GM19328 (cell line): ENCODE data around the gene GDA.

ENCODE experiments used
- ATAC-seq: cut with Tn5 transposase; IDR thresholded peaks from one replicate; pipeline ENCODE4 v1.9.1; 2021; ENCODE audit warnings: mild to moderate bottlenecking, moderate library complexity; ENCODE audit not compliant: unreplicated experiment

Gene GDA

DNA sequence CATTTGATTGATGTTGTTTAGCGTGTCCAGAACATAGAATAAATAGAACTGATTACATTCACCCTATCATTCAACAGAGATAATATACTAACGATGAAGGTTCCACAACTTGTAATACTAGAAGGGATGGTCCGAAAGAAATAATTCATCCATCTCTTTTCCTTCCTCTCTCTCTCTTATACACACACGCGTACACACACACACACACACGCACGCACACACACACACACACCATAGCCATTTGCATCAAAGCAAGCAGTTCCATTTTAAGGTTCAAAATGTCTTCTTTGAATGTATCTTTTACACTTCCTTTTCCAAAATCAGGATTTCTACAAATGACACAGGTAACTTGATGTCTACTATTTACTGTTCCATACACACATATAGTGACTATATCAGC lies 887 bp downstream of the GDA start:
- ATAC-seq = no peak

DNA sequence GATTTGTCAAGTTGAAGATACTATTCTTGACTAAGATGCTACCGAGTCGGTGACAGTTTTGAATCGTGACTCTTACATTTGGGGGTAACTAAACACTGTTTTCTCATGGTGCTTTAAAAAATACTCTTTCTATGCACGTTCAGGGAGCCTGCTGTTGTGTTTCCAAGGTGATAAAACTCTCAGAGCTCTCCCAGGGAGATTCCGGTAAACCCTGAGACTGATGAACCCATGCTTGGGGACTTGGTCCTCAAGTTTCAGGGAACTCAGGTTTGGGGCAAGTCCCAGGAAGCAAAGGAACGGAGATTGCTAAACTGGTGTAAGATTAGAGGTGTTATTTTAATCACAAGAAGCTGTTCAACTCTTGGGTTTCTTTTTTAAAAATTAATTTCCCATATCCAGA lies 1.4 kb downstream of the GDA start:
- ATAC-seq = no peak

DNA sequence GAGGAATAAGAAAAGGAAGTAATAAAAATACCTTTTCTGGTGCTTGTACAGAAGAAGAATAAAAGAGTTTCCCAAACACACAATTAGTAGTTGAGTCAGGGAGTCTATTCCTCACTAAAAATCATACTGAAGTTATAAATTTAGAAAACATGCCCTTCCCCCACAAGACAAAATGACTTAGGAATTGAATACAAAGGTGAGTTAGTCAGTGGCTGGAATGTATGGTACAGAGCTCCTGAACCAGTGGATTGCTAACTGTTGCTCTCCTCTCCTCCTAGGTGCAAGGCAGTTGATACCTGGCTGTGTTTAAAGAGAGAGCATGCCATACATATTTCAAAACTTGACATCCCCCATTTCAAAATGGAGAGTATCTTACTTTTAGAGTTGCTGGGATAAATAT lies 1.9 kb downstream of the GDA start:
- no peak for ATAC-seq

DNA sequence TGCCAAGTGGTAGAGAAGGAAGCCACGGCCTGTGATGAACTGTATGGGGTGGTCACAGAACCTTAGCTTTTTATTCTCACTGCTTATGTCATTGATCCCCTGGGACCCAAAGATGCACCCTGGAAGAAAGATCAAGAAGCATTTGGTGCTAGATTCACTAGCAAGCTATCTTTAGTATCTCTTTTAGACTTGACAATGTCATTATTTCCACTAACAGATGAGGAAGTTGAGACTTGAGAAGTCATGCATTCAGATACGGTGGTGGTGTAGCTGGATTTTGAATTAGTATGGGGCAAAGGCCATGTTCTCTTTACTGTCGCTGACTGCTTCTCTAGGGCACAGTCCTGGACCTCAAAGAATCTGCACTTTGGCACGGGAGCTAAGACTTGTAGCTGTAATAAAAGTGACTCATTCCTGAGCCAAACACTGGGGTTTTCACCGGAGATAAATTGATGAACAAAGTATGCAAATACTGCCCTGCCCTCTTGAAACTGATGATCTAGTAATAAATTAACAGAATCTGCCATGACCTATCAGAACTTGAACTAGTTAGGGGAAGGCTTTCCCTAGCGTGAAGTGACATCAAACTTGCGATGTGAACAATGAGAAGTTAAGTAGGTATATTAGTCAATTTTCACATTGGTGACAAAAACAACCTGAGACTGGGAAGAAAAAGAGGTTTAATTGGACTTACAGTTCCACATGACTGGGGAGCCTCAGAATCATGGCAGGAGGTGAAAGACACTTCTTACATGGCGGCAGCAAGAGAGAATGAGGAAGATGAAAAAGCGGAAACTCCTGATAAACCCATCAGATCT lies 5.4 kb downstream of the GDA start:
- ATAC-seq = peak; percentile 69

DNA sequence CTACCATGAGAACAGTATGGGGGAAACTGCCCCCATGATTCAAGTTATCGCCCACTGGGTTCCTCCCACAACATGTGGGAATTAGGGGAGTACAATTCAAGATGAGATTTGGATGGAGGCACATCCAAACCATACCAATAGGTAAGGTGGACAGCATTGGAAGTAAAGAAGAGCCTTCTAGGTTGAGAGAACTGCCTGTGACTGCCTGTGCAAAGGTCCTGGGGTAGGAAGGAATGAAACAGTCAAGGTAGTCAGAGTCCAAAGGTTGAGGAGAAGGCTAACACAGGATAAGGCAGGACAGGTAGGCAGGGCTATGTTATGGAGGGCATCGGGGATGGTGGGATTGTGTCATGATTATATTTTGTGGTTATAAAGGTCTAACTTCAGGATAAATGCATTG lies 6.1 kb downstream of the GDA start:
- ATAC-seq = no peak

- no peak for ATAC-seq
Measured at GRCh38 chr9:72156586-72156985, 7.3 kb downstream of the GDA start.

DNA sequence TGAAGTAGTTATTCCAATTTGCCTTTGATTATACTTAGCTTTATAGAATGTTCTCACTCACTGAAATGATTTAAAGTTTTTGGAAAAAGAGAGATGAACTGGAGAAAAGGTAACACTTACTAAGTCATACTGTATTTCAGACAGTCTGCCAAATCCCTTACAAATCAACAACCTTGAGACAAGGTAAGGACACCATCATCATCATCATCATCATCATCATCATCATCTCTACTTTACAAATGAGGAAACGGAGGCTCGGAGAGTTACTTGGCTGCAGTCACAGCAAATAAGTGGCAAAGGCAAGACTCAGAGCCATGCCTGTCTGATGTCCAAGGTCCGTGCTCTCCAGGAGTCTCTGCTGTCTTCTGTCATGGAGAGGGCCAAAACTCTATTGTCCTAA lies 9.4 kb downstream of the GDA start:
- ATAC-seq = no peak

DNA sequence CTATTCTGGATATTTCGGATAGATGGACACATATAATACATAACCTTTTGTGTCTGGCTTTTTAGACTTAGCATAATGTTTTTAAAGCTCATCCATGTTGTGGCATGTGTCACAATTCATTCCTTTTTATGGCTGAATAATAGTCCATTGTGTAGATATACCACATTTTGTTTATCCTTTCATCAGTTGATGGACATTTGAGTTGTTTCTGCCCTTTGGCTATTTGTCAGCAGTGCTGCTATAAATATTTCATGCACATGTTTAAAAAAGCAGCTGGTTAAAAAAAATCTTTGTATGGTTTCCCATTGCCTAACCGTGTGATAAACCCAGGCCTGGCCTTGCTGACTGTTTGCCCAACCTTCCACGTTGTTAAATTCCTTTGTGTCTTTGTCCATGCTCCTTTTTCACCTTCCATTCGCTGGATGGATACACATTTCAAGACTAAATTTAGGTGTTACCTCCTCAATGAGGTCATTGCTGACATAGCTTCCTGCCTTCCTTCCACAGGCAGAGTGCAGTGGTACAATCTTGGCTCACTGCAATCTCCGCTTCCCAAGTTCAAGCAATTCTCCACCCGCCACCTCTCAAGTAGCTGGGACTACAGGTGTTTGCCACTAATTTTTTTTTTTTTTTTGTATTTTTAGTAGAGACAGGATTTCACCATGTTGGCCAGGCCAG lies 11.3 kb downstream of the GDA start:
- no peak for ATAC-seq

DNA sequence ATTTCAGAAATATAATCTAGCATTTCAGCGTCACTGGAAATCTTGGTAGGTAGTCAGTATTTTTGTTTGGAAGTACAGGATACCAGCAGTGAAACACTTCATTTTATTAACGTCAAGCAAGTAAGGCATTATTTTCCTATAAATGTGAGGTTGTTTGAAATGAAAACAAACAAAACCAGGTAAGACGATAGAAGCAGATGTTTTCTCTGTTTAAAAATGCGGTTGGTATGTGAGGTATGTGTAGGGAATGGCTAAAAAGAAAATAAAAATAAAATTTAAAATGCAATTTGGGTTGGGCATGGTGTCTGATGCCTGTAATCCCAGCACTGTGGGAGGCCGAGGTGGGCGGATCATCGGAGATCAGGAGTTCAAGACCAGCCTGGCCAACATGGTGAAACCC lies 16.1 kb downstream of the GDA start:
- ATAC-seq = no peak

- no peak for ATAC-seq
Measured at GRCh38 chr9:72165821-72166547, 16.7 kb downstream of the GDA start.

- no peak for ATAC-seq
Measured at GRCh38 chr9:72168075-72168474, 18.8 kb downstream of the GDA start.

- ATAC-seq = no peak
Measured at GRCh38 chr9:72169178-72169577, 19.9 kb downstream of the GDA start.

GRCh38 chr9:72173080-72173479 lies 23.8 kb downstream of the GDA start:
- ATAC-seq = no peak

GRCh38 chr9:72185561-72185960 lies 36.3 kb downstream of the GDA start:
- no peak for ATAC-seq

DNA sequence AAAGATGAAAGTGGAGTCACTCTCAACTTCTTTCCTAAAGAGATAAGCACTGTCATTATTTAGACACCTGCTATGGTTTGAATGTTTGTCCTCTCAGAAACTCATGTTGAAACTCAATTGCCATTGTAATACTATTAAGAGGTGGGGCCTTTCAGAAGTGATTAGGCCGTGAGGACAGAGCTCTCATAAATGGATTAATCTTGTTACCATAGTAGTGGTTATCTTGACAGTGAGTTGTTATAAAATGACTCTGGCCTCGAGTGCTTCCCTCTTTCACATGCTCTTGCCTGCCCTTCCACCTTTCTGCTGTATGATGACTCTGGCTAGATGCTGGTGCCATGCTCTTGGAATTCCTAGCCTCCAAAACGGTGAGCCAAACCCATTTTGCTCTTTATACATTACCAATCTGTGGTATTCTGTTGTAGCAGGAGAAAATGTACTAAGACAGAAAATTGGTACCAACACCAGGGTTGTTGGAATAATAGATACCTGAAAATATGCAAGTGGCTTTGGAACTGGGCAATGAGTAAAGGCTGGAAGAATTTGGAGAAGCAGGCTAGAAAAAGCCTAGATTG lies 38.0 kb downstream of the GDA start:
- no peak for ATAC-seq

DNA sequence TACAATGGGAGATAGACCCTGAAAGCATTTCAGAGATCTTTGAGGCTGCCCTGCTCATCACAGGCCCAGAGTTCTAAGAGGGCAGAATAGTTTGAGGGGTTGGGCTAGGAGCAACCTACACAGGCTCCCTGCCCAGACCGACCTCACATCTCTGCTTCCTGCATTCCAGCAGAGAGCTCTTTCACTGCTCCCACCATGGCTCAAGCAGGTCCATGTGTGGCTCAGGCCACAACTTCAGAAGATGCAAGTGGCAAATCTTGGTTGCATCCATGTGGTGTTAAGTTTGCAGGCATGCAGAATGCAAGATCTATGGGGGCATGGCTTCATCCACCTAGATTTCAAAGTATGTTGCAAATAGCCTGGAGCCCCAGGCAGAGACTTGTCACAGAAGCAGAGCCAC lies 39.0 kb downstream of the GDA start:
- ATAC-seq = no peak

DNA sequence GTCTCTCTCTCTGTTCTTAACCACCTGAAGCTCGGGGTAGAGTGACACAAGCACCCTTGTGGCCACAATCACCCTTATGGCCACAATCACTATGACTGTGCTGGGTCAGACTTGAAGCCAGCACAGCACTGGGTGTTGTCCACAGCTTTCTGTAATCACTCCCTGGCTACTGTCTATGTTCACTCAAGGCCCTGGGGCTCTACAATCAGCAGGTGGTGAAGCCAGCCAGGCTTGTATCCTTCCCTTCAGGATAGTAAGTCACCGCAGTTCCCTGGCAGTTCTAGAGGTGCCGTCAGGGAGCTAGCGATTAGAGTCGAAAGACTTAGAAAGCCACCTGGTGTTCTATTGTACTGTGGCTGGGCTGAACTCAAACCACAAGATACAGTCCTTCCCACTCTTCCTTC lies 44.2 kb downstream of the GDA start:
- peak; percentile 78 for ATAC-seq

GRCh38 chr9:72199238-72199637 lies 50.0 kb downstream of the GDA start:
- no peak for ATAC-seq

- no peak for ATAC-seq
Measured at GRCh38 chr9:72200452-72200851, 51.2 kb downstream of the GDA start.

- no peak for ATAC-seq
Measured at GRCh38 chr9:72202009-72202408, 52.8 kb downstream of the GDA start.

GRCh38 chr9:72203205-72203803 lies 54.1 kb downstream of the GDA start:
- ATAC-seq = peak; percentile 63
